ENCODE results near the gene GNAT2.

The GNAT2 gene

GRCh38 chr1:109573785-109574184 lies 45.6 kb downstream of the GNAT2 start:
- ChIA-PET CTCF (interaction anchor here (0.6 kb wide), 2 partner anchors 234 to 877 kb away, joined by 3 to 4 read pairs; partner anchors contain the start of gene PROK1), POLR2A (interaction anchor here (1.7 kb wide), 1 partner anchor 26 kb away, joined by 5 read pairs; the partner anchor contains the start of gene GNAI3)

GRCh38 chr1:109570414-109570813 lies 49.0 kb downstream of the GNAT2 start:
- Histone ChIP-seq H3K27ac (ENCODE audit: extremely low read depth, low read depth, low read length) (no peak overlapping the region), H3K4me1 (ENCODE audit: control insufficient read depth, insufficient read depth, low read length) (peaks cover 29% of the 10 kb centered on the region), H3K4me3 (ENCODE audit: low read depth, low read length) (no peak overlapping the region), H3K9me3 (ENCODE audit: control insufficient read depth, insufficient read depth, low read depth, low read length) (no peaks in the 10 kb centered on the region), H3K36me3 (ENCODE audit: control insufficient read depth in 2 of 2, insufficient read depth in 1 of 2, low read length in 2 of 2) (peaks cover 0 to 3% of the 10 kb centered on the region in 2 experiments; a peak in 2 of 3 replicates)
- CTCF ChIA-PET = interaction anchor here (1.1 to 2.7 kb wide), 2 partner anchors 11 to 24 kb away, joined by 3 to 8 read pairs; no protein-coding TSS in a partner anchor
- POLR2A ChIA-PET = interaction anchor here (2.4 kb wide), 1 partner anchor 22 kb away, joined by 15 read pairs; the partner anchor contains the start of gene GNAI3
- 0 out of 2 replicates have a peak, but pooled peaks have one; percentile 42 for TF ChIP-seq ZEB2 (tag by site-specific recombination; IDR thresholded peaks at IDR 0.05)
- TF ChIP-seq ZNF701 (tag by site-specific recombination; IDR thresholded peaks at IDR 0.05) = no peak
- TF ChIP-seq ZNF335 (tag by site-specific recombination; conservative IDR thresholded peaks at IDR 0.05) = peak; percentile 25; the same call in 1 of the 2 replicates
- TF ChIP-seq ZBTB26 (tag by site-specific recombination; optimal IDR thresholded peaks at IDR 0.05) = no peak
- TF ChIP-seq ZNF580 (tag by site-specific recombination; IDR thresholded peaks at IDR 0.05) = no peak
- TF ChIP-seq PRDM6 (tag by site-specific recombination; IDR thresholded peaks at IDR 0.05) = peak; percentile 87
- peak; percentile 56; the same call in 1 of the 2 replicates for TF ChIP-seq ZNF629 (tag by site-specific recombination; IDR thresholded peaks at IDR 0.05)

More at GRCh38 chr1:109573785-109574184, 45.6 kb downstream of the GNAT2 start:
- no peak overlapping the region for H3K4me3 ChIP-seq (ENCODE audit: low read depth, low read length)
- H3K36me3 ChIP-seq (ENCODE audit: control insufficient read depth in 2 of 2, insufficient read depth in 1 of 2, low read length in 2 of 2) = peaks cover 7 to 20% of the 10 kb centered on the region in 2 experiments
- TF ChIP-seq ZNF148 (tag by site-specific recombination; IDR thresholded peaks at IDR 0.05; ENCODE audit: borderline replicate concordance) (no peak), ZEB2 (tag by site-specific recombination; IDR thresholded peaks at IDR 0.05) (no peak), ZBTB17 (tag by site-specific recombination; IDR thresholded peaks at IDR 0.05) (no peak), ZNF654 (tag by site-specific recombination; IDR thresholded peaks at IDR 0.05; ENCODE audit: low read depth) (no peak), ZNF280D (tag by site-specific recombination; IDR thresholded peaks at IDR 0.05) (no peak), SP2 (tag by site-specific recombination; IDR thresholded peaks at IDR 0.05) (no peak), ZNF785 (tag by site-specific recombination; IDR thresholded peaks at IDR 0.05) (no peak), ZNF558 (tag by site-specific recombination; IDR thresholded peaks at IDR 0.05) (no peak), ZNF362 (tag by site-specific recombination; IDR thresholded peaks at IDR 0.05) (no peak), SALL2 (tag by site-specific recombination; IDR thresholded peaks at IDR 0.05; ENCODE audit: borderline replicate concordance) (no peak), ZNF221 (tag by site-specific recombination; IDR thresholded peaks at IDR 0.05; ENCODE audit: borderline replicate concordance) (no peak), MYNN (tag by site-specific recombination; IDR thresholded peaks at IDR 0.05; ENCODE audit: borderline replicate concordance) (no peak), ZNF48 (tag by site-specific recombination; IDR thresholded peaks at IDR 0.05) (no peak), ZNF302 (tag by site-specific recombination; IDR thresholded peaks at IDR 0.05; ENCODE audit: low read depth) (no peak), ZFP41 (tag by site-specific recombination; IDR thresholded peaks at IDR 0.05; ENCODE audit: borderline replicate concordance) (no peak), ZNF248 (tag by site-specific recombination; IDR thresholded peaks at IDR 0.05) (no peak), ZNF155 (tag by site-specific recombination; IDR thresholded peaks at IDR 0.05) (no peak), ZNF223 (tag by site-specific recombination; IDR thresholded peaks at IDR 0.05) (no peak), ZBTB7A (tag by site-specific recombination; IDR thresholded peaks at IDR 0.05; ENCODE audit: low read depth) (no peak)
- H3K4me1 ChIP-seq (ENCODE audit: control insufficient read depth, insufficient read depth, low read length) = peaks cover 24% of the 10 kb centered on the region
- no peak overlapping the region for H3K27ac ChIP-seq (ENCODE audit: extremely low read depth, low read depth, low read length)
- H3K9me3 ChIP-seq (ENCODE audit: control insufficient read depth, insufficient read depth, low read depth, low read length) = no peaks in the 10 kb centered on the region
